H1 (cell line): ENCODE data around the gene TRIM71. TPM values are rescaled to one million over a fixed set of nuclear protein-coding genes. Genes with fewer than 3 reads are reported as not detected.

Experiments
- CTCF ChIA-PET: fragments of 300-600 bp; sonication (Branson Sonifier 250); formaldehyde crosslinking; loops from one replicate; lab custom pipeline; 2021; ENCODE audit not compliant: partially characterized antibody; lab: Charles Lee
- POLR2A ChIA-PET: fragments of 300-600 bp; sonication (Branson Sonifier 250); formaldehyde crosslinking; loops from one replicate; lab custom pipeline; 2021; ENCODE audit warnings: inconsistent platforms; ENCODE audit not compliant: partially characterized antibody; lab: Charles Lee
- DNase-seq, 2 experiments: peaks; one replicate each; pipeline versions ENCODE4 v3.0.0 to v3.0.0-alpha.2; 2010 to 2022; ENCODE audit warnings: low spot score in 2 of 2, low read depth in 1 of 2, mixed read lengths in 1 of 2
- FAIRE-seq: peaks from 2 replicates; lab custom pipeline; 2011; peaks lifted over from hg19 to GRCh38; lab: Jason Lieb, UNC
- H2AFZ ChIP-seq: 2 replicates; pipeline ENCODE4 v1.8.1; 2012; ENCODE audit warnings: low read length, inconsistent platforms
- H2AK5ac ChIP-seq: 2 replicates; pipeline ENCODE4 v1.6.1; 2013; ENCODE audit warnings: low read depth, low read length
- H2BK120ac ChIP-seq: replicated peaks from 2 replicates; pipeline ENCODE3; 2013; ENCODE audit warnings: low read depth, low read length, inconsistent platforms
- H2BK12ac ChIP-seq: 2 replicates; pipeline ENCODE4 v1.6.1; 2013; ENCODE audit warnings: low read depth, low read length
- H2BK15ac ChIP-seq: 2 replicates; pipeline ENCODE4 v1.6.1; 2013; ENCODE audit warnings: low read length
- H2BK20ac ChIP-seq: 2 replicates; pipeline ENCODE4 v1.6.1; 2013; ENCODE audit warnings: low read length
- H2BK5ac ChIP-seq: 2 replicates; pipeline ENCODE4 v1.6.1; 2013; ENCODE audit warnings: low read depth, low read length
- H3K14ac ChIP-seq: 2 replicates; pipeline ENCODE4 v1.6.1; 2013; ENCODE audit warnings: inconsistent platforms; ENCODE audit not compliant: insufficient read length
- H3K18ac ChIP-seq: 2 replicates; pipeline ENCODE4 v1.6.1; 2013; ENCODE audit warnings: low read length; ENCODE audit errors: extremely low read depth
- H3K23ac ChIP-seq: 2 replicates; pipeline ENCODE4 v1.6.1; 2013; ENCODE audit warnings: inconsistent platforms; ENCODE audit not compliant: insufficient read length
- H3K23me2 ChIP-seq: 2 replicates; pipeline ENCODE4 v1.6.1; 2013; ENCODE audit warnings: low read depth, low read length
- H3K27ac ChIP-seq: 2 replicates; pipeline ENCODE4 v1.6.1; 2011; ENCODE audit warnings: low read depth, low read length, inconsistent platforms
- H3K27me3 ChIP-seq, 4 experiments: replicated peaks in 1 of 4; 1 replicate in 1 of 4; 2 replicates in 3 of 4; pipeline versions ENCODE4 v1.6.1 to v1.8.1; 2011 to 2013; ENCODE audit warnings: low read length in 3 of 4, mild to moderate bottlenecking in 3 of 4, inconsistent platforms in 2 of 4, mixed read lengths in 2 of 4, moderate library complexity in 1 of 4; ENCODE audit not compliant: control insufficient read depth in 3 of 4, insufficient read depth in 3 of 4; ENCODE audit errors: extremely low read depth in 1 of 4
- H3K36me3 ChIP-seq, 4 experiments: 2 replicates each; pipeline versions ENCODE4 v1.6.1 to v1.8.1; 2011 to 2013; ENCODE audit warnings: mild to moderate bottlenecking in 4 of 4, low read length in 3 of 4, moderate library complexity in 2 of 4, control low read depth in 1 of 4, inconsistent platforms in 1 of 4; ENCODE audit not compliant: insufficient read depth in 4 of 4, control insufficient read depth in 2 of 4
- H3K4ac ChIP-seq: replicated peaks from 2 replicates; pipeline ENCODE3; 2013; ENCODE audit warnings: low read length, low read depth, mixed read lengths, inconsistent platforms; ENCODE audit not compliant: insufficient read length
- H3K4me1 ChIP-seq, 4 experiments: replicated peaks in 1 of 4; 1 replicate in 1 of 4; 2 replicates in 3 of 4; pipeline versions ENCODE4 v1.6.1 to v1.8.1; 2011 to 2013; ENCODE audit warnings: low read length in 3 of 4, inconsistent platforms in 2 of 4, mixed read lengths in 1 of 4; ENCODE audit not compliant: insufficient read depth in 4 of 4, control insufficient read depth in 3 of 4
- H3K4me2 ChIP-seq, 2 experiments: 2 replicates each; pipeline versions ENCODE4 v1.6.1 to v1.8.1; 2011 to 2013; ENCODE audit warnings: low read depth in 2 of 2, low read length in 2 of 2, control low read depth in 1 of 2, inconsistent platforms in 1 of 2, mild to moderate bottlenecking in 1 of 2; ENCODE audit not compliant: insufficient read depth in 1 of 2
- H3K4me3 ChIP-seq, 4 experiments: fragments of 200-600, 300-600 bp in 1 of 4; sonication (generic), shearing (Covaris generic), sonication (Bioruptor Twin) in 1 of 4; 2 replicates each; pipeline versions ENCODE4 v1.5.1 to v1.8.1; 2011 to 2016; ENCODE audit warnings: low read length in 4 of 4, low read depth in 3 of 4, control low read depth in 2 of 4, inconsistent platforms in 2 of 4, mild to moderate bottlenecking in 2 of 4, mixed read lengths in 1 of 4, moderate library complexity in 1 of 4; ENCODE audit not compliant: insufficient read depth in 2 of 4; ENCODE audit errors: extremely low read depth in 1 of 4
- H3K56ac ChIP-seq: replicated peaks from 2 replicates; pipeline ENCODE3; 2013; ENCODE audit warnings: low read depth, mild to moderate bottlenecking, mixed read lengths, low read length, inconsistent platforms; ENCODE audit not compliant: insufficient read length
- H3K79me1 ChIP-seq: 2 replicates; pipeline ENCODE4 v1.6.1; 2013; ENCODE audit warnings: low read depth, low read length, control low read depth
- H3K79me2 ChIP-seq, 2 experiments: 2 replicates each; pipeline versions ENCODE4 v1.6.1 to v1.8.1; 2012 to 2013; ENCODE audit warnings: low read length in 2 of 2, mild to moderate bottlenecking in 2 of 2, inconsistent platforms in 1 of 2; ENCODE audit not compliant: insufficient read depth in 2 of 2, control insufficient read depth in 1 of 2
- H3K9ac ChIP-seq, 4 experiments: replicated peaks in 1 of 4; 1 replicate in 1 of 4; 2 replicates in 3 of 4; pipeline versions ENCODE4 v1.6.1 to v1.8.1; 2011 to 2013; ENCODE audit warnings: low read depth in 3 of 4, low read length in 3 of 4, control low read depth in 2 of 4, mild to moderate bottlenecking in 2 of 4, moderate library complexity in 2 of 4, inconsistent platforms in 1 of 4; ENCODE audit errors: extremely low read depth in 1 of 4
- H3K9me3 ChIP-seq, 2 experiments: 2 replicates each; pipeline versions ENCODE4 v1.6.1 to v1.8.1; 2012 to 2013; ENCODE audit warnings: mild to moderate bottlenecking in 2 of 2, moderate library complexity in 2 of 2, control low read depth in 1 of 2, inconsistent platforms in 1 of 2, low read depth in 1 of 2, low read length in 1 of 2, mixed read lengths in 1 of 2; ENCODE audit not compliant: insufficient read depth in 2 of 2
- H4K20me1 ChIP-seq, 2 experiments: replicated peaks in 1 of 2; 2 replicates each; pipeline versions ENCODE3 to v1.8.1; 2011 to 2013; ENCODE audit warnings: inconsistent platforms in 2 of 2, low read length in 2 of 2, mild to moderate bottlenecking in 1 of 2; ENCODE audit not compliant: insufficient read depth in 2 of 2, control insufficient read depth in 1 of 2
- H4K5ac ChIP-seq: 2 replicates; pipeline ENCODE4 v1.6.1; 2013; ENCODE audit warnings: low read length, low read depth, mixed read lengths, inconsistent platforms; ENCODE audit not compliant: insufficient read length
- H4K8ac ChIP-seq: 2 replicates; pipeline ENCODE4 v1.8.0; 2013; ENCODE audit warnings: mild to moderate bottlenecking, moderate library complexity, low read length, inconsistent platforms; ENCODE audit not compliant: insufficient read depth; ENCODE audit errors: extremely low read depth
- H4K91ac ChIP-seq: replicated peaks from 2 replicates; pipeline ENCODE3; 2013; ENCODE audit warnings: low read length, mixed read lengths, inconsistent platforms; ENCODE audit not compliant: insufficient read length
- SP4 ChIP-seq: IDR thresholded peaks from 2 replicates; pipeline ENCODE4 v1.6.1; 2012; ENCODE audit warnings: low read length, inconsistent platforms
- WGBS, 2 experiments: shearing (Covaris generic) in 1 of 2; methylation state at CpG; one replicate each; pipeline versions ENCODE4 v1.1.6 to v1.1.7; 2013 to 2015; ENCODE audit warnings: low lambda C conversion rate in 2 of 2, mixed read lengths in 2 of 2, inconsistent platforms in 1 of 2, low coverage in 1 of 2, missing lambda C conversion rate in 1 of 2; ENCODE audit not compliant: insufficient replicate concordance in 2 of 2, insufficient coverage in 1 of 2, insufficient read length in 1 of 2; ENCODE audit errors: extremely low coverage in 1 of 2, missing lambda C conversion rate in 1 of 2; 5-methylcytosine and 5-hydroxymethylcytosine counted together
- polyA plus RNA-seq, 7 experiments: library from polyadenylated mRNA; depleted of rRNA in 3 of 7; stranded (reverse) in 5 of 7; unstranded in 2 of 7; fragments of >200 nt in 5 of 7; fragments of 200-250 nt in 2 of 7; gene quantifications; 1 replicate in 5 of 7; 2 replicates in 1 of 7; 4 replicates in 1 of 7; pipeline versions ENCODE4 v1.2.1 to v1.2.3, GENCODE V29; 2011 to 2013; ENCODE audit warnings: missing spikeins in 2 of 7, mixed read lengths in 2 of 7
- total RNA-seq: library from RNA; stranded (reverse); fragmentation: NEBNext Ultra II Directional; extraction: Animal tissue kit (Norgen Biotek cat#: 25700); gene quantifications from 2 replicates; pipeline ENCODE4 v1.2.1, GENCODE V29; 2021

The TRIM71 gene
- total and polyA plus RNA-seq, 2 of the 8 experiments (the other 6 are each of a cell fraction or from before 2014, with no cell fraction given): 53.7 to 293 TPM

- Histone ChIP-seq H3K36me3 (no peaks in the 10 kb centered on the region), H3K27me3 (no peaks in the 10 kb centered on the region), H2BK15ac (no peak overlapping the region), H3K27ac (no peak overlapping the region), H2BK20ac (no peak overlapping the region), H3K4ac (no peak overlapping the region), H3K4me3 (no peak overlapping the region), H2BK5ac (no peak overlapping the region), H3K9ac (no peak overlapping the region), H4K91ac (no peak overlapping the region), H2AK5ac (no peak overlapping the region), H3K4me2 (no peak overlapping the region), H3K18ac (no peak overlapping the region), H3K79me1 (no peaks in the 10 kb centered on the region), H3K23ac (no peak overlapping the region), H4K5ac (no peak overlapping the region), H3K79me2 (no peaks in the 10 kb centered on the region), H2BK12ac (no peak overlapping the region), H3K4me1 (no peaks in the 10 kb centered on the region), H2AFZ (no peak overlapping the region), H3K14ac (no peak overlapping the region), H3K9me3 (no peaks in the 10 kb centered on the region), H2BK120ac (no peak overlapping the region), H4K8ac (no peak overlapping the region), H4K20me1 (no peaks in the 10 kb centered on the region), H3K56ac (no peak overlapping the region), H3K23me2 (no peaks in the 10 kb centered on the region)
- ChIA-PET POLR2A (interaction anchor here (0.7 to 1.6 kb wide), 3 partner anchors 8 to 129 kb away, joined by 3 to 8 read pairs (median 4); no protein-coding TSS in a partner anchor), CTCF (interaction anchor here (0.9 to 1.6 kb wide), 6 partner anchors 8 to 162 kb away, joined by 3 to 5 read pairs (median 4); no protein-coding TSS in a partner anchor)
- FAIRE-seq (no peak), DNase-seq (no peak)
- 94% methylated on average over 3 of the region's 3 CpGs; no CpG with 5 or more reads in 1 of the 2 experiments for WGBS, 2 experiments
- TF ChIP-seq SP4: no peak
Observed at GRCh38 chr3:32909999-32910398, 92.2 kb downstream of the TRIM71 start.
